ENCODE results near the gene MIS18A.

DNA sequence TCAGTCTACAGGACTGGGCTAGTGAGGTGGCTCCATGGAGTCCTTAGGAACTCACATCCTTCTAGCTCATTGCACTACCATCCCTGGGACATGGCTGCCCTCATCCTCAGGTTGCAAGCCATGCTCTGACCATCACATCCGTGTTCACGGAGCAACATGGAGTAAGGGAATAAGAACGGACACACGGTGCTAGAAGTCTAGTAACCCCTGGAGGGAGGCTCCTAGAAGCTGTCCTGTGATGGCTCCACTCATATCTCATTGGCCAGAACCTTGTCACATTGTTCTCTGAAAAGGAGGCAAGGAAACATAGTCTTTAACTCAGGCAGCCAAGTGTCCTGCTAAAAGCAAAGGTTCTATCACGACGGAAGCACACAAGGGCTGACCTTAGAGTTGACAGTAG is 23.7 kb upstream of the MIS18A start:
- TF ChIP-seq, protein P1, sequence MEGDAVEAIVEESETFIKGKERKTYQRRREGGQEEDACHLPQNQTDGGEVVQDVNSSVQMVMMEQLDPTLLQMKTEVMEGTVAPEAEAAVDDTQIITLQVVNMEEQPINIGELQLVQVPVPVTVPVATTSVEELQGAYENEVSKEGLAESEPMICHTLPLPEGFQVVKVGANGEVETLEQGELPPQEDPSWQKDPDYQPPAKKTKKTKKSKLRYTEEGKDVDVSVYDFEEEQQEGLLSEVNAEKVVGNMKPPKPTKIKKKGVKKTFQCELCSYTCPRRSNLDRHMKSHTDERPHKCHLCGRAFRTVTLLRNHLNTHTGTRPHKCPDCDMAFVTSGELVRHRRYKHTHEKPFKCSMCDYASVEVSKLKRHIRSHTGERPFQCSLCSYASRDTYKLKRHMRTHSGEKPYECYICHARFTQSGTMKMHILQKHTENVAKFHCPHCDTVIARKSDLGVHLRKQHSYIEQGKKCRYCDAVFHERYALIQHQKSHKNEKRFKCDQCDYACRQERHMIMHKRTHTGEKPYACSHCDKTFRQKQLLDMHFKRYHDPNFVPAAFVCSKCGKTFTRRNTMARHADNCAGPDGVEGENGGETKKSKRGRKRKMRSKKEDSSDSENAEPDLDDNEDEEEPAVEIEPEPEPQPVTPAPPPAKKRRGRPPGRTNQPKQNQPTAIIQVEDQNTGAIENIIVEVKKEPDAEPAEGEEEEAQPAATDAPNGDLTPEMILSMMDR (IDR thresholded peaks at IDR 0.05) = no peak
- TF ChIP-seq, protein P2, sequence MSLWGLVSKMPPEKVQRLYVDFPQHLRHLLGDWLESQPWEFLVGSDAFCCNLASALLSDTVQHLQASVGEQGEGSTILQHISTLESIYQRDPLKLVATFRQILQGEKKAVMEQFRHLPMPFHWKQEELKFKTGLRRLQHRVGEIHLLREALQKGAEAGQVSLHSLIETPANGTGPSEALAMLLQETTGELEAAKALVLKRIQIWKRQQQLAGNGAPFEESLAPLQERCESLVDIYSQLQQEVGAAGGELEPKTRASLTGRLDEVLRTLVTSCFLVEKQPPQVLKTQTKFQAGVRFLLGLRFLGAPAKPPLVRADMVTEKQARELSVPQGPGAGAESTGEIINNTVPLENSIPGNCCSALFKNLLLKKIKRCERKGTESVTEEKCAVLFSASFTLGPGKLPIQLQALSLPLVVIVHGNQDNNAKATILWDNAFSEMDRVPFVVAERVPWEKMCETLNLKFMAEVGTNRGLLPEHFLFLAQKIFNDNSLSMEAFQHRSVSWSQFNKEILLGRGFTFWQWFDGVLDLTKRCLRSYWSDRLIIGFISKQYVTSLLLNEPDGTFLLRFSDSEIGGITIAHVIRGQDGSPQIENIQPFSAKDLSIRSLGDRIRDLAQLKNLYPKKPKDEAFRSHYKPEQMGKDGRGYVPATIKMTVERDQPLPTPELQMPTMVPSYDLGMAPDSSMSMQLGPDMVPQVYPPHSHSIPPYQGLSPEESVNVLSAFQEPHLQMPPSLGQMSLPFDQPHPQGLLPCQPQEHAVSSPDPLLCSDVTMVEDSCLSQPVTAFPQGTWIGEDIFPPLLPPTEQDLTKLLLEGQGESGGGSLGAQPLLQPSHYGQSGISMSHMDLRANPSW (CRISPR knock-in tag; conservative IDR thresholded peaks at IDR 0.05; ENCODE audit: low read depth) = no peak
- TF ChIP-seq, protein P3, sequence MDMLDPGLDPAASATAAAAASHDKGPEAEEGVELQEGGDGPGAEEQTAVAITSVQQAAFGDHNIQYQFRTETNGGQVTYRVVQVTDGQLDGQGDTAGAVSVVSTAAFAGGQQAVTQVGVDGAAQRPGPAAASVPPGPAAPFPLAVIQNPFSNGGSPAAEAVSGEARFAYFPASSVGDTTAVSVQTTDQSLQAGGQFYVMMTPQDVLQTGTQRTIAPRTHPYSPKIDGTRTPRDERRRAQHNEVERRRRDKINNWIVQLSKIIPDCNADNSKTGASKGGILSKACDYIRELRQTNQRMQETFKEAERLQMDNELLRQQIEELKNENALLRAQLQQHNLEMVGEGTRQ (CRISPR knock-in tag; IDR thresholded peaks at IDR 0.05) = no peak
- TF ChIP-seq, protein P4, sequence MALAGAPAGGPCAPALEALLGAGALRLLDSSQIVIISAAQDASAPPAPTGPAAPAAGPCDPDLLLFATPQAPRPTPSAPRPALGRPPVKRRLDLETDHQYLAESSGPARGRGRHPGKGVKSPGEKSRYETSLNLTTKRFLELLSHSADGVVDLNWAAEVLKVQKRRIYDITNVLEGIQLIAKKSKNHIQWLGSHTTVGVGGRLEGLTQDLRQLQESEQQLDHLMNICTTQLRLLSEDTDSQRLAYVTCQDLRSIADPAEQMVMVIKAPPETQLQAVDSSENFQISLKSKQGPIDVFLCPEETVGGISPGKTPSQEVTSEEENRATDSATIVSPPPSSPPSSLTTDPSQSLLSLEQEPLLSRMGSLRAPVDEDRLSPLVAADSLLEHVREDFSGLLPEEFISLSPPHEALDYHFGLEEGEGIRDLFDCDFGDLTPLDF (CRISPR knock-in tag; IDR thresholded peaks at IDR 0.05) = no peak
- no peak for TF ChIP-seq NFYB (CRISPR knock-in tag; conservative IDR thresholded peaks at IDR 0.05; ENCODE audit: low read depth)
- TF ChIP-seq, protein P5, sequence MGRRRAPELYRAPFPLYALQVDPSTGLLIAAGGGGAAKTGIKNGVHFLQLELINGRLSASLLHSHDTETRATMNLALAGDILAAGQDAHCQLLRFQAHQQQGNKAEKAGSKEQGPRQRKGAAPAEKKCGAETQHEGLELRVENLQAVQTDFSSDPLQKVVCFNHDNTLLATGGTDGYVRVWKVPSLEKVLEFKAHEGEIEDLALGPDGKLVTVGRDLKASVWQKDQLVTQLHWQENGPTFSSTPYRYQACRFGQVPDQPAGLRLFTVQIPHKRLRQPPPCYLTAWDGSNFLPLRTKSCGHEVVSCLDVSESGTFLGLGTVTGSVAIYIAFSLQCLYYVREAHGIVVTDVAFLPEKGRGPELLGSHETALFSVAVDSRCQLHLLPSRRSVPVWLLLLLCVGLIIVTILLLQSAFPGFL (CRISPR knock-in tag; IDR thresholded peaks at IDR 0.05; ENCODE audit: borderline replicate concordance) = no peak
- TF ChIP-seq HMGA2 (CRISPR knock-in tag; IDR thresholded peaks at IDR 0.05) = no peak
- TF ChIP-seq TP53 (CRISPR knock-in tag; IDR thresholded peaks at IDR 0.05) = no peak

Data from WTC11 (cell line).